RPMI8226 (cell line): ENCODE data around the gene KIF26B.
"Not testable (repeated sequence)": the region's sequence is repeated elsewhere in the genome, so short reads cannot be mapped to it uniquely, and the experiment has no call there.

Experiments used
- DNase-seq: peaks from one replicate; pipeline ENCODE4 v3.0.0-alpha.2; 2015

Gene KIF26B

GRCh38 chr1:245690156-245690690 is 535.4 kb downstream of the KIF26B start:
- DNase-seq: no peak

DNA sequence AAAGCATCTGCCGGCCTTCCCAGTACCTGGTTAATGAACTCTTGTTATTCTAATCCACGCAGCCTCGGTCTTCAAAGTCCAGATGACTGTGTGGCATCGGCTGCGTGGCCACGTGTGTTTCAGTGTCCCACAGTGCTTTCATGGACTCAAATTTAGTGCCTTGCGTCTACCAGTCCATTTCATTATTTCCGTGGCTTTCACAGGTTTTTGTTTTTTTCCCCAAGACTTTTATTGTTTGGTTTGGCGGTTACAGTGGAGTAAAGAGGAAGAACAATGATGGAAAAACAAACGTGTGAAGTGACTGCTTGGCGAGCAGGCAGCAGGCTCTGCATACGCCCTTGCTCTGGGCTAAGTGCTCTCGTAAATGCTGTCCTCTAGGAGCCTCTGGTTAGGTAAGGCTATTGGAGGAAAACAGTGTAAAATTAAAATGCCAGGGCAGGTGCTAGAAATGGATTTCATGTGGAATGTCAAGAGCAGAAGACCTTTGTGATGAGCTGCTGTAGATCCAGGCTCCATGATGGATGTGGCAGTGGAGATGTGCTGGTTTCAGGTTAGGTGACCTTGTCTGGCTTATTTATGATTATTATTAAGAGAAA is 536.3 kb downstream of the KIF26B start:
- DNase-seq: no peak

- no peak for DNase-seq
Measured at GRCh38 chr1:245691897-245692296, 537.1 kb downstream of the KIF26B start.

DNA sequence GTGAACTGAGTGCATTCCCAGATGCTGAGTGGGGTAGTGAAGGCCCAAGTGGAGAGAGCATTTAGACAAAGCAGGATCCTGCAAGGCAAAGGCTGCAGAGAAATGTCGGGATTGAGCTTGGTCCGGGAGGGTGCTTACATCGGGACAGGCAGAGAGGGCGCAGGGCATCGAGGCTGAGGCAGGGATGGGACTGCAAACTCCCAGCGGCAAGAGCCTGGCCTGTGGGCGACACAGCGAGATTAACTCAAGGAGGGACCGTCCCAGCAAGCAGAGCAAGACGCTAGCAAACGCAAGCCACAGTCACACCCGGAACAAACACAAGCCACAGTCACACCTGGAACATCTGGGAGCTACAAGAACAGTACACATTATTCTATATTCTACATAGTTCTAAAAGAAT is 537.5 kb downstream of the KIF26B start:
- DNase-seq: no peak

GRCh38 chr1:245693116-245693793 is 538.5 kb downstream of the KIF26B start:
- DNase-seq: no peak

GRCh38 chr1:245693941-245694752 is 539.4 kb downstream of the KIF26B start:
- DNase-seq: no peak

- DNase-seq: no peak
Measured at GRCh38 chr1:245694753-245695195, 540.0 kb downstream of the KIF26B start.

- no peak for DNase-seq
Measured at GRCh38 chr1:245695211-245695610, 540.4 kb downstream of the KIF26B start.

DNA sequence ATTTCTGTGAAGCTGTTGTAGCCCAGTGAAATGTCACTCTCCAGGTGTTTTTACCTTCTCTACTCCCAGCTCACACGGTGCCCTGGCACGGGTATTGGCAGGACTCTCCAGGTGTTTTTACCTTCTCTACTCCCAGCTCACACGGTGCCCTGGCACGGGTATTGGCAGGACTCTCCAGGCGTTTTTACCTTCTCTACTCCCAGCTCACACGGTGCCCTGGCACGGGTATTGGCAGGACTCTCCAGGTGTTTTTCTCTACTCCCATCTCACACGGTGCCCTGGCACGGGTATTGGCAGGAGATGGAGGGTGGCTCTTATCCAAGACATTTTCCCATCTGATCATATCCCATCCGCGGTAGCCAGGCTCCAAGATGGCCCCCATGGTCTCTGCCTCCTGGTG is 540.9 kb downstream of the KIF26B start:
- DNase-seq: not testable (repeated sequence)

GRCh38 chr1:245698116-245698515 is 543.3 kb downstream of the KIF26B start:
- no peak for DNase-seq

DNA sequence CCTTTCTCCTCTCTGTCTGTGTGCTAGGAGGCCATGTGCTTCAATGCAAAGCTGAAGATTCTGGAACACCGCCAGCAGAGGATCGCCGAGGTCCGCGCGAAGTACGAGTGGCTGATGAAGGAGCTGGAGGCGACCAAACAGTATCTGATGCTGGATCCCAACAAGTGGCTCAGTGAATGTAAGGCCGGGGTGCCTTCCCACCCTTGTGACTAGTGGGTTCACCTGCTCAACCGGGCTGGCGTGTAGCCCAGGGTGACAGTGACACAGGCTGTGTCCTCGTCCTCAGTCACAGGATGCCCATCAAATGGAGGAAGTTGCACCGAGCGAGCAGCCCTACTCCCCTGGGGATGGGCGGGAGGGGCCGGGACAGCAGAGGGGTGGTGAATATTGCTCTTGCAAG is 544.1 kb downstream of the KIF26B start:
- DNase-seq: no peak

- no peak for DNase-seq
Measured at GRCh38 chr1:245700631-245701030, 545.8 kb downstream of the KIF26B start.

- DNase-seq: no peak
Measured at GRCh38 chr1:245701631-245702030, 546.8 kb downstream of the KIF26B start.

GRCh38 chr1:245702346-245702745 is 547.6 kb downstream of the KIF26B start:
- DNase-seq: no peak

GRCh38 chr1:245704341-245704740 is 549.6 kb downstream of the KIF26B start:
- no peak for DNase-seq

DNA sequence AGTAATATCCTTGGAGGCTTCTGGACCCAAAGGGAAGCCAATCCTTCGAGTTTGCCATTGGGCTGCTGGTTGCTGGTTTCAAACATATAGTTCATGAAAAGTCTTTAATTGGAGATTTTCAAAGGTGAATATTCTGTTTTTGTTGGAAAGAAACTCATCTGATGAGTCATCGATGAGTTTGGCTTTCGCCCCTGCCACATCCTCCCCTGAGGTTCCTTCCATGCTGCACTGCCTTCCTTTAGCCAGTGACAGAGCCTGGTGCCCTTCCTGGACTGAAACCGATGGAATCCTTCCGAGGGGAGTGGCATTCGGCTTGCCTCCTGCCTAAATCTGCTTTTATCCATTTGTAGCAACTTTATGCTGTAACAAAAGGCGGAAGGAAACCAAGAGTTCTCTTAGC is 550.0 kb downstream of the KIF26B start:
- DNase-seq: no peak

- no peak for DNase-seq
Measured at GRCh38 chr1:245707941-245708340, 553.2 kb downstream of the KIF26B start.

GRCh38 chr1:245710961-245711903 is 556.4 kb downstream of the KIF26B start:
- no peak for DNase-seq

DNA sequence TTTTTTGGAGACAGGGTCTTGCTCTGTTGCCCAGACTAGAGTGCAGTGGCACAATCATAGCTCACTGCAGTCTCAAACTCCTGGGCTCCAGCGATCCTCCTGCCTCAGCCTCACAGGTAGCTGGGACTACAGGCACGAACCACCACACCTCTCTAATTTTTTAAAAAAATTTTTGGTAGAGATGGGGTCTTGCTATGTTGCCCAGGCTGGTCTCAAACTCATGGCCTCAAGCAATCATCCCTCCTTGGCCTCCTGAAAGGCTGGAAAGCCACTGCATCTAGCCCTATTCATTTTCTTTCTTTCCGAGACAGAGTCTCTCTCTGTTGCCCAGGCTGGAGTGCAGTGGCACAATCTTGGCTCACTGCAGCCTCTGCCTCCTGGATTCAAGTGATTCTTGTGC is 559.2 kb downstream of the KIF26B start:
- not testable (repeated sequence) for DNase-seq

GRCh38 chr1:245715291-245715701 is 560.5 kb downstream of the KIF26B start:
- no peak for DNase-seq

- DNase-seq: no peak
Measured at GRCh38 chr1:245715970-245716369, 561.2 kb downstream of the KIF26B start.

- no peak for DNase-seq
Measured at GRCh38 chr1:245716561-245716960, 561.8 kb downstream of the KIF26B start.
